Lower lobe of right lung (tissue), 2 donors: Measurements from ENCODE around the gene SLC6A6. TPM values are rescaled to one million over a fixed set of nuclear protein-coding genes. Genes with fewer than 3 reads are reported as not detected.

Experiments used
- ATAC-seq, 2 donors: fragments of 200-7000 bp; cut with Tn5 transposase; one replicate each; pipeline ENCODE4 v1.9.1; 2020 to 2022; ENCODE audit warnings: mild to moderate bottlenecking in 2 of 2, moderate library complexity in 2 of 2
- DNase-seq: peaks from one replicate; pipeline ENCODE4 v3.0.0-alpha.2; 2020
- H3K27ac ChIP-seq: fragments of 200-600 bp; one replicate; pipeline ENCODE4 v1.8.0; 2022
- H3K27me3 ChIP-seq: fragments of 200-600 bp; one replicate; pipeline ENCODE4 v1.8.0; 2022; ENCODE audit warnings: low read depth
- H3K36me3 ChIP-seq: fragments of 200-600 bp; one replicate; pipeline ENCODE4 v1.8.0; 2022; ENCODE audit warnings: mild to moderate bottlenecking
- H3K4me1 ChIP-seq: fragments of 200-600 bp; one replicate; pipeline ENCODE4 v1.8.0; 2022
- H3K4me3 ChIP-seq: fragments of 200-600 bp; one replicate; pipeline ENCODE4 v1.8.0; 2022; ENCODE audit warnings: mild to moderate bottlenecking
- H3K9me3 ChIP-seq: fragments of 200-600 bp; one replicate; pipeline ENCODE4 v1.8.0; 2022
- intact Hi-C: fragments of 100-400 bp; cut with DNase I; formaldehyde crosslinking; loops from one replicate; pipeline ENCODE4 v1.11.0; 2022
- total RNA-seq: library from RNA; stranded (reverse); fragmentation: NEBNext Ultra II Directional; extraction: Animal tissue kit (Norgen Biotek cat#: 25700); gene quantifications from one replicate; pipeline ENCODE4 v1.2.1, GENCODE V29; 2021
- TF ChIP-seq, protein P1 (sequence below): fragments of 200-600 bp; IDR thresholded peaks from one replicate; pipeline ENCODE4 v1.8.0; 2022; ENCODE audit warnings: antibody characterized with exemption, mild to moderate bottlenecking
- donor health status: DM: no; HTN: yes; CAD: no; lungs with severe emphysema.

Gene SLC6A6
- total RNA-seq, 1 donor from 2014 or later = 84.0 TPM

DNA sequence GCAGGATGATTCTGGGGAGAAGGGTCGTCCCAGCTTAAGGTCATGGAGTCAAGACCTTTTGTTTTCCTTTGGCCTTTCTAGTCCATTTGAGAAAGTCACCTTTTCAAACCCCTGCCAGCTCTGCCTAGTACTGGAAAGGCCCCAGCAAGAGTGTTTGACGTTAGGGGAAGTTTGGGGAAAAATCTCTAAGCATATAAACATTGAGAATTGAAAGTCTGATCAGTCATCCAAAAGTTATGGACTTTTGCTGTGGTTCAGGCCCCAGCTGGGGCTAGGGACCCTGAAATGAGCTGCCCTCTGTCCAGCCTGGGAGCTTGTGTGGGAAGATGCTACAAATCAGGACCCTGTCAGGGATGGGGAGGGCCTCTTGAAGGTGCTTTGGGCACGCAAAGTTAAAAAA lies 21.6 kb downstream of the SLC6A6 start:
- H3K4me3 ChIP-seq = no peak overlapping the region
- intact Hi-C loops = no loop called here
- peak overlapping the region; percentile 59 for H3K27ac ChIP-seq
- TF ChIP-seq, protein P1, sequence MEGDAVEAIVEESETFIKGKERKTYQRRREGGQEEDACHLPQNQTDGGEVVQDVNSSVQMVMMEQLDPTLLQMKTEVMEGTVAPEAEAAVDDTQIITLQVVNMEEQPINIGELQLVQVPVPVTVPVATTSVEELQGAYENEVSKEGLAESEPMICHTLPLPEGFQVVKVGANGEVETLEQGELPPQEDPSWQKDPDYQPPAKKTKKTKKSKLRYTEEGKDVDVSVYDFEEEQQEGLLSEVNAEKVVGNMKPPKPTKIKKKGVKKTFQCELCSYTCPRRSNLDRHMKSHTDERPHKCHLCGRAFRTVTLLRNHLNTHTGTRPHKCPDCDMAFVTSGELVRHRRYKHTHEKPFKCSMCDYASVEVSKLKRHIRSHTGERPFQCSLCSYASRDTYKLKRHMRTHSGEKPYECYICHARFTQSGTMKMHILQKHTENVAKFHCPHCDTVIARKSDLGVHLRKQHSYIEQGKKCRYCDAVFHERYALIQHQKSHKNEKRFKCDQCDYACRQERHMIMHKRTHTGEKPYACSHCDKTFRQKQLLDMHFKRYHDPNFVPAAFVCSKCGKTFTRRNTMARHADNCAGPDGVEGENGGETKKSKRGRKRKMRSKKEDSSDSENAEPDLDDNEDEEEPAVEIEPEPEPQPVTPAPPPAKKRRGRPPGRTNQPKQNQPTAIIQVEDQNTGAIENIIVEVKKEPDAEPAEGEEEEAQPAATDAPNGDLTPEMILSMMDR = no peak
- ATAC-seq (no peak), DNase-seq (no peak)
- peaks cover 100% of the 10 kb centered on the region for H3K4me1 ChIP-seq
- H3K27me3 ChIP-seq = no peaks in the 10 kb centered on the region
- no peaks in the 10 kb centered on the region for H3K9me3 ChIP-seq
- H3K36me3 ChIP-seq = peaks cover 6% of the 10 kb centered on the region

DNA sequence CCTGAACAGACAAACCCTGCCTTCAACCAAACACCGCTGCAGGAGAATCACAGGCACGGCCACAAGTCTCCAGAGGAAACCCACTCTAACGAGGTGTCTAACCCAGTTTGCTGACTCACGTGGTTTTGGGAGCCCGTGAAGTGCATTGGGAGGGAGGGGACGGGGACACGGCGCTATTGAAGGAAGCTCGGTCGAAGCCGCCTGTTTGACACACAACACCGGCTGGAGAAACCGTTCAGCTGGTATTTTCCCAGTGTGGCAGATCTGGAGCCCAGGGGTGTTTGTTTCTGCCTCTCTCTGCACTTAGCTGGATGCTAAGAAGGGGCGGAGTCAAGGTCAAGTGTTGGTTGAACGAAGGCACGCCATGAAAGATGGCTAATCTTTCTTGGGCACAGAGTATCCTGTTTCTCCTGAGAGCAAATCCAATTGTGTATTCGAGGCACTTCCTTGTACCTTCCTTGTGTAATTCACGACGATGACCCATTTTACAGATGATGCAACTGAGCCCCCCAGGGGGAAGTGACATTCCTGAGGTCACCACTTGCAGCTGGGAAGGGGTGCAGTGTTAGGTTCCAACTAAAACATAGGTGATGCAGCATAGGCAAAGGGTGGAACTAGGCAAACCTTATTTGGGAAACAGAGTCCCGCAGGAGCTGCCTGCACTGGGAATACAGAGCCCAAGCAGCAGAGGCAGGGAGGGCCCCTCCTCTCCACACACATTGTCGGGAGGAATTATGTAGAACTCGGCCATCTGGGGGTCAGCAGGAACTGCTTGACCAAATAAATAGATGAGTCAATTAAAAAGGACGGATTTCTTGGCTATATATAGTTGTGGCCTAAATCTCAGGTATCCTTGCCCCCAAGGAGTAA lies 22.5 kb downstream of the SLC6A6 start:
- peak; percentile 54 to 63 for ATAC-seq
- peak; percentile 63 for DNase-seq
- H3K4me1 ChIP-seq = peaks cover 100% of the 10 kb centered on the region
- H3K27me3 ChIP-seq = no peaks in the 10 kb centered on the region
- intact Hi-C loops = no loop called here
- peaks cover 6% of the 10 kb centered on the region for H3K36me3 ChIP-seq
- H3K27ac ChIP-seq = peak overlapping the region; percentile 59
- TF ChIP-seq, protein P1 = no peak
- H3K9me3 ChIP-seq = no peaks in the 10 kb centered on the region
- H3K4me3 ChIP-seq = no peak overlapping the region

DNA sequence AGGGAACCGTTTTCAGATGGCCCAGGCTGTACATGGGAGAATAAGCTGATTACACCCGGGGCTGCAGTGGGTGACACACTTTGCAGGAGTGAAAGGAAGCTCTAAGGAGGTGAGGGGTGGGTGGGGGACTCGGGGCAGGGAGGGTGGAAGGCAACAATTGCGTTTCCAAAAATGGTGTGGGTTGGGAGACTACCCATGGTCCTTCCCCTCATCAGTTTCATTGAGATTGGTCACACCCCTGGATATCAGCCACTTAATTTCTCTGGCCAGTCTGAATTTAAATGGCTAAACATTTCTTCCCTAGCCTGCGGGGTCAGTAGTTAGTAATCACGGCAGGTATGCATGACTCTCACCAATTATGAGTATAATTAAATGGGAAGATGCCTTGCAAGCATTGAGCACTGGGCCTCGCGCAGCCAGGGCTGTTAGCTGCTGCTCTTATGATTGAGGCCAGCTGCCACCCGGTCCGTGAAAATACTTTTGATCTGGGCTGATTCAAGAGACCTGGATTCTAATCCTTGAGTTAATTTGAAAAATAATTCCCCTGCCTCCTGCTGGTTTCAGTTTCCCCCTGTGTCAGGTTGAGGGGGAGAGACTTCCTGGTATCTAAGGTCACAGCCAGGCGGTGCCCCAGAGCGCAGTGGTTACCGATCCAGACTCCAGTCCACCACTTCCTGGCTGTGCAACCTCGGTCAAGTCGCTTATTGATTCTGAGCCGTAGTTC lies 23.3 kb downstream of the SLC6A6 start:
- H3K27ac ChIP-seq = peak overlapping the region; percentile 59
- intact Hi-C loops = no loop called here
- H3K36me3 ChIP-seq = peaks cover 6% of the 10 kb centered on the region
- no peaks in the 10 kb centered on the region for H3K9me3 ChIP-seq
- no peak overlapping the region for H3K4me3 ChIP-seq
- peak; percentile 85 for DNase-seq
- H3K4me1 ChIP-seq = peaks cover 100% of the 10 kb centered on the region
- no peaks in the 10 kb centered on the region for H3K27me3 ChIP-seq
- ATAC-seq = peak; percentile 56 to 58
- TF ChIP-seq, protein P1 = peak; percentile 23

DNA sequence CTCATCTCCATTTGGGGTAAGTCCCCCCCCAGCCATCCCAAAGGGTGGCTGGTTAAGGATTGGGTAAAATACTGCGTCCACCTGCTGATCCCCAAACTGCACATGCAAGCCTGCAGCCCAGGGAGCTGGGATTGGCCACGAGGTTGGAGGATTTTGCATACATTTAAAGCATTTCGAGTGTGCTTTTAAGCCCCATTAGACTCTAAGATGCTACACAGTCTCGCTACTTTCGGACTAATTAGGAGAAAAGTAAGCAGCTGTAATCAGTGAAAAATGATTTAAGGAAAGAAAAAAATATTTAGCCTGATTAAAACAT lies 23.9 kb downstream of the SLC6A6 start:
- Histone ChIP-seq H3K4me3 (no peak overlapping the region), H3K36me3 (peaks cover under 1% of the 10 kb centered on the region), H3K9me3 (no peaks in the 10 kb centered on the region), H3K4me1 (peaks cover 100% of the 10 kb centered on the region), H3K27ac (peak overlapping the region; percentile 42), H3K27me3 (no peaks in the 10 kb centered on the region)
- intact Hi-C loops = no loop called here
- TF ChIP-seq, protein P1 = no peak
- ATAC-seq (no peak), DNase-seq (no peak)

DNA sequence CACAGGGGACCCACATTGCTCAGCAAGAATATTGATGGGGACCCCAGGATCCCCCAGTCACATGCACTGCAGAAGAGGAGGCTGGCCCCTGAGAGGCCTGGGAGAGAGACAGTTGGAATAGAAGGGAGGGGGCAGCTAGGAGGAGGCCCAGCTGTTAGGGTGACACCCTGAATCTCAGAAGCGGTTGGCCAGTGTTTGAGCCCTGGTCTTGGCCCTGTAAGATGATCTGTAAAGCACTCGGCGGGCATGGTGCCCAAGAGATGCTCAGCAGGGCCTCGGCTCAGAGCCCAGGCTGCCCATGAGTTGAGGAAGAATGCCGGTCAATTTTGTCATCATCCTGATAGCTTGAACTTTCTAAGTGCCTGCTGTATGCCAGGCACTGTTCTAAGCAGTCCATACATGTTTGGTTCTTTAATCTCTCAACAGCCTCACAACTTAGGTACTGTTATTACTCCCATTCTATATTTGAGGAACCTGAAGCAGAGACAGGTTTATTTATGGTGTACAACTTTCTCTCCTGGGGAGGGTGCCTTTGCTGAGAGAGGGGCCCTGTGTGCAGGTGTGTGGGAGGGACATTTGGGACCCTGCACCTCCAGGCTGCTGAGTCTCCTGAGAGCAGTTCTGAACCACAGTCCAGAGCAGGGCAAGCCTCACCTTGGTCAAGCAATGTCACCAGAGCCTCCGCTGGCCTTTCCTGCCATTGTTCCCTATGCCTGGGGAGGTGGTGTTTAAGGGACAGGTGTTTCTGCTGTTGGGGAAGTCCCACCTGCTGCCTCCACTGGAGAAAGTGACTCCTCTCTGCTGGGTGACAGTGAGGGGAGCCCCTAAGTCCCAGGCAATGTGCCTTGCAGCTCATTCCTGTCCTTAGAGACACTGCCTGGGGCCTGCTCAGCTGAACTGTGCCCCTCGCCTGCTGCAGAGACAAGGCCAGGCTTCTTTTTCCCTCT lies 26.0 kb downstream of the SLC6A6 start:
- H3K4me1 ChIP-seq = peaks cover 100% of the 10 kb centered on the region
- H3K9me3 ChIP-seq = no peaks in the 10 kb centered on the region
- no peaks in the 10 kb centered on the region for H3K36me3 ChIP-seq
- H3K4me3 ChIP-seq = no peak overlapping the region
- TF ChIP-seq, protein P1 = no peak
- H3K27ac ChIP-seq = peak overlapping the region; percentile 91
- ATAC-seq (no peak), DNase-seq (no peak)
- no peaks in the 10 kb centered on the region for H3K27me3 ChIP-seq
- intact Hi-C loops = no loop called here
